K562 (cell line): ENCODE measurements around the gene CARMIL1.

Source experiments
- ADNP ChIP-seq: fragments of 200-800 bp; sonication (Bioruptor generic); IDR thresholded peaks from 2 replicates; pipeline ENCODE4 v1.6.1; 2016; ENCODE audit warnings: missing genetic modification characterization, missing compliant biosample characterization
- ARID1B ChIP-seq: fragments of 450-650 bp; IDR thresholded peaks from 2 replicates; pipeline ENCODE4 v1.6.1; 2016; ENCODE audit warnings: antibody characterized with exemption, mild to moderate bottlenecking, inconsistent platforms
- CREM ChIP-seq: IDR thresholded peaks from 2 replicates; pipeline ENCODE4 v1.6.1; 2014; ENCODE audit warnings: antibody characterized with exemption, low read depth
- CTCF ChIP-seq, 3 experiments: IDR thresholded peaks in 2 of 3; conservative IDR thresholded peaks in 1 of 3; 2 replicates each; pipeline ENCODE4 v1.5.1; 2011 to 2012; ENCODE audit warnings: low read length in 3 of 3, mild to moderate bottlenecking in 3 of 3, control low read depth in 2 of 3, improper control_type of control experiment in 1 of 3, inconsistent platforms in 1 of 3, low read depth in 1 of 3, mixed read lengths in 1 of 3, moderate library complexity in 1 of 3; ENCODE audit not compliant: insufficient read depth in 2 of 3
- EZH2 ChIP-seq: IDR thresholded peaks from 2 replicates; pipeline ENCODE4 v1.6.1; 2012; ENCODE audit warnings: low read depth, mild to moderate bottlenecking, inconsistent platforms, low read length, borderline replicate concordance
- MEF2D ChIP-seq: conservative IDR thresholded peaks from 2 replicates; pipeline ENCODE4 v1.6.1; 2016; ENCODE audit warnings: low read depth, missing genetic modification characterization, missing compliant biosample characterization
- MYC ChIP-seq, 2 experiments: fragments of 250-450 bp in 1 of 2; sonication (Bioruptor Pico) in 1 of 2; IDR thresholded peaks; 2 replicates each; pipeline versions ENCODE4 v1.5.1 to v1.6.1; 2012 to 2021; ENCODE audit warnings: low read depth in 2 of 2, borderline replicate concordance in 1 of 2, improper control_type of control experiment in 1 of 2, low read length in 1 of 2, mild to moderate bottlenecking in 1 of 2, moderate library complexity in 1 of 2
- POLR2A ChIP-seq: fragments of 450-650 bp; conservative IDR thresholded peaks from 2 replicates; pipeline ENCODE4 v1.6.1; 2016
- TBP ChIP-seq: optimal IDR thresholded peaks from 2 replicates; pipeline ENCODE3; 2011; ENCODE audit warnings: low read depth, low read length, improper control_type of control experiment
- ZBTB26 ChIP-seq: fragments of 450-650 bp; formaldehyde crosslinking; IDR thresholded peaks from 2 replicates; pipeline ENCODE4 v1.4.0; 2022; ENCODE audit warnings: missing genetic modification characterization
- ZNF124 ChIP-seq: sonication (generic); formaldehyde crosslinking; IDR thresholded peaks from 2 replicates; pipeline ENCODE4 v1.8.1; 2022; ENCODE audit warnings: missing genetic modification reagents
- ZNF639 ChIP-seq, 2 experiments: fragments of 200-800 bp in 1 of 2; sonication (Bioruptor generic) in 1 of 2; sonication (generic) in 1 of 2; formaldehyde crosslinking in 1 of 2; IDR thresholded peaks in 1 of 2; conservative IDR thresholded peaks in 1 of 2; 2 replicates each; pipeline versions ENCODE4 v1.5.0 to v1.6.1; 2016 to 2020; ENCODE audit warnings: missing compliant biosample characterization in 1 of 2, missing genetic modification characterization in 1 of 2, missing genetic modification reagents in 1 of 2

GRCh38 chr6:25640891-25641290 is 361.7 kb downstream of the CARMIL1 start:
- TF ChIP-seq MEF2D (tag) (no peak), ZNF124 (CRISPR knock-in tag) (no peak), CTCF (IDR thresholded peaks at IDR 0.05 in 2 of 3, conservative IDR thresholded peaks at IDR 0.05 in 1 of 3; ENCODE audit: insufficient read depth in 2 of 3, low read depth in 1 of 3, low read length in 3 of 3) (no peak), MYC (IDR thresholded peaks at IDR 0.05; ENCODE audit: low read depth, low read length) (no peak), MYC (CRISPR knock-in tag; IDR thresholded peaks at IDR 0.05; ENCODE audit: borderline replicate concordance, low read depth) (no peak), TBP (no peak), CREM (no peak), ARID1B (no peak), ZBTB26 (CRISPR knock-in tag) (no peak), ZNF639 (CRISPR knock-in tag; conservative IDR thresholded peaks at IDR 0.05 in 1 of 2, IDR thresholded peaks at IDR 0.05 in 1 of 2) (no peak), ADNP (no peak), EZH2 (no peak), POLR2A (no peak)
